Measurements from ENCODE around the gene NCBP1.

- TF ChIP-seq POLR2A (IDR thresholded peaks at IDR 0.05) (no peak), EP300 (IDR thresholded peaks at IDR 0.05) (no peak), CTCF (IDR thresholded peaks at IDR 0.05) (no peak)
Measured at GRCh38 chr9:97717866-97718265, 84.2 kb downstream of the NCBP1 start.

Data from tibial nerve (tissue), 4 donors.